Activated CD4-positive, alpha-beta T cell treated with anti-CD3 and anti-CD28 coated beads, Interleukin-10, Interleukin-2, amounts not matched to agents 100 ng/mL and 50 ng/mL, durations not matched to agents 16 hours and 8 hours (primary cell): ENCODE measurements around the gene ACADVL.
"Not testable (repeated sequence)": the region's sequence is repeated elsewhere in the genome, so short reads cannot be mapped to it uniquely, and the experiment has no call there.

Source experiments
- DNase-seq: peaks from one replicate; pipeline ENCODE4 v3.0.0-alpha.2; 2020

The ACADVL gene

GRCh38 chr17:7235693-7236665 lies 16.2 kb downstream of the ACADVL start:
- no peak for DNase-seq

GRCh38 chr17:7236808-7237207 lies 17.1 kb downstream of the ACADVL start:
- DNase-seq, result no peak

- no peak for DNase-seq
Measured at GRCh38 chr17:7237266-7237760, 17.6 kb downstream of the ACADVL start.

- DNase-seq, result peak; percentile 91
Measured at GRCh38 chr17:7237761-7238419, 18.2 kb downstream of the ACADVL start.

- DNase-seq, result no peak
Measured at GRCh38 chr17:7238420-7239090, 18.8 kb downstream of the ACADVL start.

GRCh38 chr17:7239091-7240027 lies 19.6 kb downstream of the ACADVL start, which contains the start of gene PHF23:
Gene PHF23, minus strand, starts transcription at chr17:7239457. Its CDS starts 178 bp downstream, at chr17:7239279.
- peak; percentile 100 for DNase-seq

GRCh38 chr17:7240375-7240774 lies 20.6 kb downstream of the ACADVL start:
- no peak for DNase-seq

- DNase-seq, result no peak
Measured at GRCh38 chr17:7241090-7241733, 21.5 kb downstream of the ACADVL start.

- DNase-seq, result peak; percentile 89
Measured at GRCh38 chr17:7241783-7242716, 22.3 kb downstream of the ACADVL start, which contains the start of gene GABARAP. Gene GABARAP, minus strand, starts transcription at chr17:7242449. Its CDS starts 119 bp downstream, at chr17:7242330.

- DNase-seq, result peak; percentile 92
Measured at GRCh38 chr17:7242717-7243452, 23.1 kb downstream of the ACADVL start.

GRCh38 chr17:7243453-7243729 lies 23.7 kb downstream of the ACADVL start:
- no peak for DNase-seq

GRCh38 chr17:7243838-7244237 lies 24.1 kb downstream of the ACADVL start:
- not testable (repeated sequence) for DNase-seq

GRCh38 chr17:7246779-7247178 lies 27.0 kb downstream of the ACADVL start:
- DNase-seq, result no peak

GRCh38 chr17:7248796-7249195 lies 29.1 kb downstream of the ACADVL start:
- no peak for DNase-seq

GRCh38 chr17:7249214-7249613 lies 29.5 kb downstream of the ACADVL start:
- DNase-seq, result no peak

GRCh38 chr17:7249830-7250229 lies 30.1 kb downstream of the ACADVL start:
- DNase-seq, result no peak

GRCh38 chr17:7250695-7251627 lies 31.2 kb downstream of the ACADVL start:
- no peak for DNase-seq

- DNase-seq, result peak; percentile 100
Measured at GRCh38 chr17:7251661-7252175, 32.0 kb downstream of the ACADVL start, which contains the start of gene CTDNEP1. Gene CTDNEP1, minus strand, starts transcription at chr17:7251734. Its CDS starts 438 bp downstream, at chr17:7251296.
